Left ventricle myocardium superior (tissue), 1 donor: ENCODE measurements around the gene TSPAN15. TPM values are rescaled to one million over a fixed set of nuclear protein-coding genes. Genes with fewer than 3 reads are reported as not detected.

ENCODE experiments used
- ATAC-seq: fragments of 200-7000 bp; cut with Tn5 transposase; one replicate; pipeline ENCODE4 v1.9.1; 2020; ENCODE audit warnings: mild to moderate bottlenecking, moderate library complexity
- DNase-seq: peaks from one replicate; pipeline ENCODE4 v3.0.0-alpha.2; 2020
- intact Hi-C: fragments of 100-400 bp; cut with micrococcal nuclease; formaldehyde crosslinking; loops from one replicate; pipeline ENCODE4 v1.11.0; 2022
- total RNA-seq: library from RNA; stranded (reverse); fragmentation: NEBNext Ultra II Directional; extraction: Animal tissue kit (Norgen Biotek cat#: 25700); gene quantifications from one replicate; pipeline ENCODE4 v1.2.1, GENCODE V29; 2021
- donor health status: DM: no; HTN: yes; CAD: no; lungs with severe emphysema.

Gene TSPAN15
- total RNA-seq, 1 donor from 2014 or later = 8.3 TPM

- DNase-seq = no peak
- intact Hi-C loops = no loop called here
- ATAC-seq = no peak
These were observed 8.8 kb downstream of the TSPAN15 start for GRCh38 chr10:69459893-69460575.

GRCh38 chr10:69460576-69461242 is 9.4 kb downstream of the TSPAN15 start:
- intact Hi-C loops = no loop called here
- ATAC-seq = no peak
- no peak for DNase-seq

GRCh38 chr10:69461243-69462025 is 10.2 kb downstream of the TSPAN15 start:
- ATAC-seq = peak; percentile 70
- intact Hi-C loops = no loop called here
- DNase-seq = no peak

GRCh38 chr10:69463886-69464285 is 12.6 kb downstream of the TSPAN15 start:
- DNase-seq (no peak), ATAC-seq (no peak)
- intact Hi-C loops = no loop called here

- no peak for DNase-seq
- intact Hi-C loops = no loop called here
- no peak for ATAC-seq
These were observed 13.1 kb downstream of the TSPAN15 start for GRCh38 chr10:69464401-69464800.

- ATAC-seq (peak; percentile 51), DNase-seq (peak; percentile 47)
- intact Hi-C loops = no loop called here
These were observed 13.6 kb downstream of the TSPAN15 start for GRCh38 chr10:69464801-69465401.

GRCh38 chr10:69465457-69466157 is 14.3 kb downstream of the TSPAN15 start:
- ATAC-seq = no peak
- DNase-seq = peak; percentile 7
- intact Hi-C loops = no loop called here

GRCh38 chr10:69466158-69466490 is 14.9 kb downstream of the TSPAN15 start:
- DNase-seq (peak; percentile 6), ATAC-seq (no peak)
- intact Hi-C loops = no loop called here

- no peak for ATAC-seq
- DNase-seq = peak; percentile 23
These were observed 15.4 kb downstream of the TSPAN15 start for GRCh38 chr10:69466689-69467088.

GRCh38 chr10:69467928-69468750 is 16.9 kb downstream of the TSPAN15 start:
- ATAC-seq = peak; percentile 43
- intact Hi-C loops = no loop called here
- DNase-seq = peak; percentile 38

More at GRCh38 chr10:69466689-69467088, 15.4 kb downstream of the TSPAN15 start:
- intact Hi-C loops = no loop called here

GRCh38 chr10:69468751-69469089 is 17.5 kb downstream of the TSPAN15 start:
- ATAC-seq = no peak
- intact Hi-C loops = no loop called here
- no peak for DNase-seq

GRCh38 chr10:69469976-69470375 is 18.7 kb downstream of the TSPAN15 start:
- intact Hi-C loops = no loop called here
- ATAC-seq (no peak), DNase-seq (no peak)

GRCh38 chr10:69470463-69471384 is 19.5 kb downstream of the TSPAN15 start:
- intact Hi-C loops = no loop called here
- ATAC-seq (no peak), DNase-seq (peak; percentile 13)

- ATAC-seq (no peak), DNase-seq (peak; percentile 0)
- intact Hi-C loops = no loop called here
These were observed 20.9 kb downstream of the TSPAN15 start for GRCh38 chr10:69472142-69472541.

- no peak for ATAC-seq
- DNase-seq = no peak
- intact Hi-C loops = no loop called here
These were observed 21.3 kb downstream of the TSPAN15 start for GRCh38 chr10:69472544-69472943.

GRCh38 chr10:69473304-69473990 is 22.2 kb downstream of the TSPAN15 start:
- intact Hi-C loops = no loop called here
- peak; percentile 40 for ATAC-seq
- DNase-seq = no peak
